OCI-M1 (cell line): ENCODE data around the gene IPO11.
"Not testable (repeated sequence)": the region's sequence is repeated elsewhere in the genome, so short reads cannot be mapped to it uniquely, and the experiment has no call there.

Experiments used
- DNase-seq: peaks from one replicate; lab custom pipeline; 2025; lab: John Stamatoyannopoulos, UW

The IPO11 gene

GRCh38 chr5:62514510-62515119 is 102.1 kb downstream of the IPO11 start:
- no peak for DNase-seq

- not testable (repeated sequence) for DNase-seq
Observed at GRCh38 chr5:62520812-62521211, 108.2 kb downstream of the IPO11 start.

- peak; percentile 36 for DNase-seq
Observed at GRCh38 chr5:62521319-62521718, 108.8 kb downstream of the IPO11 start.

GRCh38 chr5:62522811-62523210 is 110.2 kb downstream of the IPO11 start:
- no peak for DNase-seq

DNA sequence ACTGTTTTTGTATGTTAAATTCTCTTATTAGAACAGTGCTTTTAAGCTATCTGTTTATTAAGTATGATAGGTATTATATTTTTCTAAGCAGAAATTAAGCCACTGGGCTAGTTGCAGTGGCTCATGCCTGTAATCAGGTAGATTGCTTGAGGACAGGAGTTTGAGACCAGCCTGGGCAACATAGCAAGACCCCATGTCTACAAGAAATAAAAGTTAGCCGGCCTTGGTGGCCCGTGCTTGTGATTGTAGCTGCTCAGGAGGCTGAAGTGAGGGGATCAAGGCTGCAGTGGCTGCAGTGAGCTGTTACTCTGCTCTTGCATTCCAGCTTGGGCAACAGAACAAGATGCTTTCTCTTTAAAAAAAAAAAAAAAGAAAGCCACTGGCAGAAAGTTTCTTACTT is 121.0 kb downstream of the IPO11 start:
- DNase-seq = no peak

DNA sequence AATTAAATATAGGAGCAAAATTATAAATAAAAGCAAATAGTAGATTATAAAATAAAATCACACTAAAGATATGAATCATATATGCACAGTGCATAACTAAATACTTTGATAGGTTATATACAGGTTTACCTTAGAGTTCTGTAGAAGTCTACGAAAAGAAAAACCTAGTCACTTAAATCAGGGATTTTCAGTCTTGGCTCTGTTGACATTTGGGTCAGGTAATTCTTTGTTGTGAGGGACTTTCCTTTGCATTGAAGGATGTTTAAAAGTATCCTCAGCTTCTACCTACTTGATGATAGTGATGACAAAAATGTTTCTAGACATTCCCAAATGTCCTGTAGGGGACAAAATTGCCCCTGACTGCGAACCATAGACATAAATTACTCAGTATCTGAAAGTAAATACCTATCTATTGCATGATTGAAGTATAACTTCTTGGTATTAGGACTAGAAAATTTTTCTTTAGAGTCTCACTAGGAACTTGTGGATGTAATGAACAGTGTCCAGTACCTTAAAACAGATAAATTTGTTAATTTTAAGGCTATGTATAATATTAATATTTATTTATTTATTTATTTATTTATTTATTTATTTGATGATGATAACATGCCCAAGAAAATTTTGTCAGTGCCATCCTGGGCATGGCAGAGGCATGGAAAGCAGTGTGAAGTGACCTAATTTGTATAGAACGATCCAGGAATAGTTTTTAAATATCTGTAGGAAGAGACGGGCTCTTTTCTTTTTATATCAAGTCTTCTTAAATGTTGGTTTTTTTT is 122.1 kb downstream of the IPO11 start:
- no peak for DNase-seq

GRCh38 chr5:62536232-62536631 is 123.7 kb downstream of the IPO11 start:
- no peak for DNase-seq

GRCh38 chr5:62536783-62537182 is 124.2 kb downstream of the IPO11 start:
- no peak for DNase-seq

- peak; percentile 86 for DNase-seq
Observed at GRCh38 chr5:62538017-62538942, 125.7 kb downstream of the IPO11 start.

- DNase-seq = no peak
Observed at GRCh38 chr5:62542720-62543119, 130.2 kb downstream of the IPO11 start.

DNA sequence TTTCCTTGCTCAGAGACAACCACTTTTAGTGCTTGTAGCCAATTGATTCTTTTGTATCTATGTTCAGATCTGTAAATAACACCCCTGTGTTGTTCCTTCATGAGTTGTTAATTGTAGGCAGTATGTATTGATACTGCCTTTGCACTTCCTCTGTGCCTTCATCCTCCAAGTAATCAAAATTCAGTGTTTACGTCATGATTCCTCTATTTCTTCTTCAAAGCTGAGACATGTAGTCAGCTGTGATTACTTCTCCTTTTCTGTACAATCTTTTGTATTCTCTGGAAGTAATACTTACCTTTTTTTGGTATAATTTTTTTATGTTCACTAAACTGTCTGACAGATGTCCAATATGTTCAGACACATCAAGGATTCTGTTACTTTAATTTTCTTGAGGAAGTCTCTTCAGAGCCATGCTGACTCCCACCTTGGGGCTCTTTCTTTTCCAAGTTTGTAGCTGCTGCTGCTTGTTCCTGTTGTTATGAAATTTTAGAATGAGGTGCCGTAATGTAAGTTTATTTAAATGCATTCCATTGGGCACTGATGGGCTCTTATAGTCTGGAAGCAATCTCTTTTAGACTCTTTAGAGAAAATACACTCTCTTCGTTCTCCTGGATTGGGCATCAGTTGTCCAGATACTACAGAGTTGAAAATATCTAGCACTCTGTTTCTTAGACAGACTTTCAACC is 135.5 kb downstream of the IPO11 start:
- DNase-seq = peak; percentile 24

- no peak for DNase-seq
Observed at GRCh38 chr5:62550103-62550502, 137.5 kb downstream of the IPO11 start.

GRCh38 chr5:62555930-62556329 is 143.4 kb downstream of the IPO11 start:
- no peak for DNase-seq

GRCh38 chr5:62558941-62559340 is 146.4 kb downstream of the IPO11 start:
- no peak for DNase-seq

DNA sequence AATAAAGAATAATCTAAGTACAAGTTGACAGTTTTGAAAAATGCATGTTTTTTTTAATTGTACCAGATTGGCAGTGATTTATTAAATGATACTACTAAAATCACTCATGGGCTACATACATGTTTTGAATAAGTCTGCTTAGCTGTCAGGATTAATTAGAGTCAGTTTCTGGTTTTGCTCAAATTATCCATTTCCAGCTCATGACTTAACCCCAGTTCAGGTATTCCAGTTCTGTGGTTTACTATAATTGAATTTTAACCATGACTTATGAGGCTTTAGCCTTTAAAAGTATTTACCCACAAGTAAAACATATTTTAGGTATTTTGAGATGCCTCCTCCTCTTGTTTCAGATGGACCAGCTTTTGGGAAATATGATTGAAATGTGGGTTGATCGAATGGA is 148.2 kb downstream of the IPO11 start:
- DNase-seq = no peak

GRCh38 chr5:62561896-62562295 is 149.3 kb downstream of the IPO11 start:
- DNase-seq = no peak

DNA sequence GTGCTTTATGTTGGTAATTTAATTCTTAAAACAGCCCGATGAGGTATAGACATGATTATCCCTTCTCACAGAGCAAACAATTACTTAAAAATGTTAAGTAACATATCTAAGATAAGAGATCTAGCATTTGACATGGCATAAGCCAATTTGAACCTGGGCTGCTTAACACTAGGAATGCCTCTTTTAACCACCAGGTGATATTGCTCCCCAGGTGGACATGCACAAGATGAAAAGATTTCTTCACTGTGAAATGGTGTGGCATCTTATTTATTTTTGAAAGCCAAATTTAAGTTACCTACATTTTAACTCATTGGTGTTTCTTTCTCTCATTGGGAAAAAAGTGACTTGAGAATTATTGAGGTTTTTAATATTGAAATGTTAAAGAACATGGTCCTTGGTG is 150.3 kb downstream of the IPO11 start:
- DNase-seq = no peak

- no peak for DNase-seq
Observed at GRCh38 chr5:62564101-62564500, 151.5 kb downstream of the IPO11 start.

- DNase-seq = not testable (repeated sequence)
Observed at GRCh38 chr5:62565740-62566139, 153.2 kb downstream of the IPO11 start.

DNA sequence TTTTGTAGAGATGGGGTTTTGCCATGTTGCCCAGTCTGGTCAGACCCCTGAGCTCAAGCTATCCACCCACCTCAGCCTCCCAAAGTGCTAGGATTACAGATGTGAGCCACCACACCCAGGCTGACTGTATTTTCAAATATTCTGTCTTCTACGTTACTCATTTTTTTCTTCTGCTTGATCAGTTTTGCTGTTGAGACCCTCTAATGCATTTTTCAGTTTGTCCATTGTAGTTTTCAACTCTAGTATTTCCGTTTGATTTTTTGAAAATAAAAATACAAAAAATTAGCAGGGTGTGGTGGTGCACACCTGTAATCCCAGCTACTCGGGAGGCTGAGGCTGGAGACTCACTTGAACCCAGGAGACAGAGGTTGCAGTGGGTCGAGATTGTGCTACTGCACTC is 155.6 kb downstream of the IPO11 start:
- no peak for DNase-seq

DNA sequence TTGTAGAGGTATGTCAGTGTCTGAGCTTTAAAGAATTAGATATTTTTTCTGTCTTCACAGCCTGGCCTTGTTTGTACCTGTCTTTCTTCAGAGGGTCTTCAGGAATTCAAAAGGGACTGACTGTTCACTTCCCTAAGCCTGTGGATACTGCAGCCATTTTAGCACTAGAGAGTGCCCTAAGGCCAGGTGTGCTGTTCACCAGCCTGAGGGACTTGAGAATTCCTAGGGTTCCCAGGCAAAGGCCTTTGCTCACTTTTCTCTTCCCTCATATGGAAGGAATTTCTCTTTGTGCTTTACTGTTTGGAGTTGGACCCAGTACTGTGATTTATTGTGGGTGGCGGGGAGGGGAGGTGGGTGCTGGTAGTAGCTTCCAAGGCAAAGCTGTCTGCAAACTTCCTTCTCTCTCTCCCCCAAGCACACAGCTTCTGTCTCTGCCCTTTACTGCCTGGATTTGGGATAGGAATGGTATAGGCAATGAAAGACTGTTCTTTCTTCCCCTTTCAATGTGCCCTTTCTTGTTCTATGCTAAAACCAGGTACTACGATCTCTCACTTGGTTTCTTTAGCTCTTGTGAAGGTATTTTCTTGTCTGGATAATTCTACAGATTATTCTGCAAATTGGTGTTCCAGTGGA is 156.4 kb downstream of the IPO11 start:
- DNase-seq = no peak

DNA sequence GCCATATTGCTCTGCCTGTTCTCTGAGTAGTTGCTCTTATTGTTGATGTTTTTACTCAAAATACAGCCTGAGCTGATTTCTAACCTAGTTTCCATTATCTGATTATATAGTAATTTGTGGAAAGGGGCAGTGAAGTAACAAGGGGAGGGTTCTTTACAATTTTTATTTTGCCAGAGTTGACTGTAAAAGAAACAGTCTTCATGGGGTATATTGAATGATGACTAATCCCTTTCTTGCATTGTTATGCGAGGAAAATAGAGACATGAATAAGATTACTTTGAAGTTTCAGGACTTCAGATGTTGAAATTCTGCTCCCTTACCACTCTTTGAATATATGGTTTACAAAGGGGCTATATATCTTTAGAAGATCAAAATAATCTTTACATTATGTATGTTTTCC is 156.9 kb downstream of the IPO11 start:
- no peak for DNase-seq
